OCI-LY3 (cell line): ENCODE data around the gene PLD4.
"Not testable (repeated sequence)": the region's sequence is repeated elsewhere in the genome, so short reads cannot be mapped to it uniquely, and the experiment has no call there.

Experiments used
- H2AFZ ChIP-seq: fragments of 200-600, 300-600 bp; shearing (Covaris generic); 2 replicates; pipeline ENCODE4 v1.6.0; 2014; ENCODE audit warnings: antibody characterized with exemption, low read depth, low read length
- H3K27ac ChIP-seq: fragments of 200-600, 300-600 bp; sonication (generic); 2 replicates; pipeline ENCODE4 v1.5.1; 2014; ENCODE audit warnings: mild to moderate bottlenecking, low read length, moderate library complexity, mixed read lengths
- H3K27me3 ChIP-seq: fragments of 200-600, 300-600 bp; sonication (generic); 2 replicates; pipeline ENCODE4 v1.6.1; 2014; ENCODE audit warnings: low read depth, low read length, mixed read lengths
- H3K36me3 ChIP-seq: fragments of 200-600, 300-600 bp; sonication (generic); replicated peaks from 2 replicates; pipeline ENCODE3; 2014; ENCODE audit warnings: low read depth, low read length, mixed read lengths
- H3K4me1 ChIP-seq: fragments of 300-600, 200-600 bp; sonication (generic); 2 replicates; pipeline ENCODE4 v1.6.1; 2014; ENCODE audit warnings: low read length, mixed read lengths
- H3K4me2 ChIP-seq: fragments of 200-600, 300-600 bp; sonication (generic); 2 replicates; pipeline ENCODE4 v1.6.1; 2014; ENCODE audit warnings: low read length, mixed read lengths
- H3K4me3 ChIP-seq: fragments of 300-600, 200-600 bp; sonication (generic); 2 replicates; pipeline ENCODE4 v1.5.1; 2014; ENCODE audit warnings: antibody characterized with exemption, mild to moderate bottlenecking, low read length, moderate library complexity
- H3K79me2 ChIP-seq: fragments of 300-600, 200-600 bp; shearing (Covaris generic); 2 replicates; pipeline ENCODE4 v1.6.1; 2014; ENCODE audit warnings: mild to moderate bottlenecking, low read length, mixed read lengths
- H3K9ac ChIP-seq: fragments of 300-600, 200-600 bp; shearing (Covaris generic); 2 replicates; pipeline ENCODE4 v1.6.0; 2014; ENCODE audit warnings: mild to moderate bottlenecking, low read length, moderate library complexity
- H3K9me3 ChIP-seq: fragments of 200-600, 300-600 bp; shearing (Covaris generic); 2 replicates; pipeline ENCODE4 v1.6.1; 2014; ENCODE audit warnings: low read length, mixed read lengths; ENCODE audit not compliant: insufficient read depth
- H4K20me1 ChIP-seq: fragments of 200-600, 300-600 bp; sonication (generic); 2 replicates; pipeline ENCODE4 v1.6.1; 2016; ENCODE audit warnings: low read length, mixed read lengths; ENCODE audit not compliant: insufficient read depth
- EZH2phosphoT487 ChIP-seq: fragments of 200-600 bp; shearing (Covaris generic); IDR thresholded peaks from 2 replicates; pipeline ENCODE4 v1.6.1; 2018; ENCODE audit warnings: antibody characterized with exemption, mixed run types, low read depth
- TF ChIP-seq, protein P1 (sequence below): fragments of 200-600, 300-600 bp; sonication (generic); IDR thresholded peaks from 2 replicates; pipeline ENCODE4 v1.5.1; 2014; ENCODE audit warnings: antibody characterized with exemption, low read length, low read depth

Gene PLD4

DNA sequence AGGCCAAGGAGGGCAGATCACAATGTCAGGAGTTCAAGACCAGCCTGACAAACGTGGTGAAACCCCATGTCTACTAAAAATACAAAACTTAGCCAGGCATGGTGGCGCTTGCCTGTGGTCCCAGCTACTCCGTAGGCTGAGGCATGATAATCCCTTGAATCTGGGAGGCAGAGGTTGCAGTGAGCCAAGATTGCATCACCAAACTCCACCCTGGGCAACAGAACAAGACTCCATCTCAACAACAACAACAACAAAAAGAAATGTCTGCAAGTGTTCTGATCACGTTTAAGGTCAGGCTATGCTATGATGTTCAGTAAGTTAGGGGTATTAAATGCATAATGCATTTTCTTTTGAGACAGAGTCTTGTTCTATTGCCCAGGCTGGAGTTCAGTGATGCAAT lies 6.7 kb upstream of the PLD4 start:
- H3K4me2 ChIP-seq: no peak overlapping the region
- H3K9me3 ChIP-seq: peaks cover 11% of the 10 kb centered on the region; the same call in 1 of the 2 replicates
- peaks cover 25% of the 10 kb centered on the region for H3K4me1 ChIP-seq
- H2AFZ ChIP-seq: no peak overlapping the region
- no peak overlapping the region for H3K27ac ChIP-seq
- peaks cover 2% of the 10 kb centered on the region for H3K79me2 ChIP-seq
- H4K20me1 ChIP-seq: no peaks in the 10 kb centered on the region
- no peak for TF ChIP-seq EZH2phosphoT487
- TF ChIP-seq, protein P1, sequence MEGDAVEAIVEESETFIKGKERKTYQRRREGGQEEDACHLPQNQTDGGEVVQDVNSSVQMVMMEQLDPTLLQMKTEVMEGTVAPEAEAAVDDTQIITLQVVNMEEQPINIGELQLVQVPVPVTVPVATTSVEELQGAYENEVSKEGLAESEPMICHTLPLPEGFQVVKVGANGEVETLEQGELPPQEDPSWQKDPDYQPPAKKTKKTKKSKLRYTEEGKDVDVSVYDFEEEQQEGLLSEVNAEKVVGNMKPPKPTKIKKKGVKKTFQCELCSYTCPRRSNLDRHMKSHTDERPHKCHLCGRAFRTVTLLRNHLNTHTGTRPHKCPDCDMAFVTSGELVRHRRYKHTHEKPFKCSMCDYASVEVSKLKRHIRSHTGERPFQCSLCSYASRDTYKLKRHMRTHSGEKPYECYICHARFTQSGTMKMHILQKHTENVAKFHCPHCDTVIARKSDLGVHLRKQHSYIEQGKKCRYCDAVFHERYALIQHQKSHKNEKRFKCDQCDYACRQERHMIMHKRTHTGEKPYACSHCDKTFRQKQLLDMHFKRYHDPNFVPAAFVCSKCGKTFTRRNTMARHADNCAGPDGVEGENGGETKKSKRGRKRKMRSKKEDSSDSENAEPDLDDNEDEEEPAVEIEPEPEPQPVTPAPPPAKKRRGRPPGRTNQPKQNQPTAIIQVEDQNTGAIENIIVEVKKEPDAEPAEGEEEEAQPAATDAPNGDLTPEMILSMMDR: no peak
- no peak overlapping the region for H3K9ac ChIP-seq
- peaks cover 15% of the 10 kb centered on the region for H3K27me3 ChIP-seq
- H3K4me3 ChIP-seq: no peak overlapping the region
- H3K36me3 ChIP-seq: peaks cover 8% of the 10 kb centered on the region

DNA sequence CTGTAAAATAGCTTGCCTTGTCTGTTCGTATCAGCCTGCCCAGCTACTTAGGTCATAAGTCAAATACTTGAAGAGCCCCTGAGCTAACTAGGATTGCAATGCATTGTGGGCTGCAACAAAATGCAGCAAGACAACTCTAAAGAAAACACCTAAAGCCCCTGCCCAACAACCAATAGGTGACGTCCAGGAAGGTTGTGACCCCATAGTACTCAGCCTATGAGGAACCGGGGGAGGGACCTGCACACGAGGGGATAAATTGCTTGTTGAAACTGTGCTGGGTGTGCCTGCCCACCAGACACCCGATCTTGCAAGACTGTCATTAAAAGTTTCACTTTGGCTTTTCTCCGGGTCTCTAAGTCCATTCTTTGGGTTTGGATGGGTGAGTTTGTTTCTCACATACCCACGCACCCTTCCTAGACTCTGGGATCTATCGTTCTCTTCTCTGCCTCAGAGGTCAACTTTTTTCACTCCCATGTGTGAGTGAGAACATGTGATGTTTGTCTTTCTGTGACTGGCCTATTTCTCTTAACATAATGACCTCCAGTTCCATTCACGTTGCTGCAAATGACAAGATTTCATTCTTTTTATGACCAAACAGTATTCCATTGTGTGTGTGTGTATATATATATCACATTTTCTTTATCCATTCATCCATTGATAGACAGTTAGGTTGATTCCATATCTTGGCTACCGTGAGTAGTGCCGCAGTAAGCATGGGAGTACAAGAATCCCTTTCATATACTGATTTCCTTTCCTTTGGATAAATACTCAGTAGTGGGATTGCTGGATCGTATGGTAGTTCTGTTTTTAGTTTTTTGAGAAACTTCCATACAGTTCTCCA lies 5.3 kb upstream of the PLD4 start:
- peak overlapping the region; percentile 45 for H3K4me2 ChIP-seq
- H3K9me3 ChIP-seq: peaks cover 20% of the 10 kb centered on the region; the same call in 1 of the 2 replicates
- H3K27me3 ChIP-seq: peaks cover 15% of the 10 kb centered on the region
- H3K9ac ChIP-seq: peak overlapping the region; percentile 19; the same call in 1 of the 2 replicates
- H3K79me2 ChIP-seq: peaks cover 16% of the 10 kb centered on the region
- peak overlapping the region; percentile 44 for H3K4me3 ChIP-seq
- H3K4me1 ChIP-seq: peaks cover 38% of the 10 kb centered on the region
- H3K36me3 ChIP-seq: peaks cover 18% of the 10 kb centered on the region
- H4K20me1 ChIP-seq, H2AFZ ChIP-seq: not testable (repeated sequence)
- peak overlapping the region; percentile 33 for H3K27ac ChIP-seq

DNA sequence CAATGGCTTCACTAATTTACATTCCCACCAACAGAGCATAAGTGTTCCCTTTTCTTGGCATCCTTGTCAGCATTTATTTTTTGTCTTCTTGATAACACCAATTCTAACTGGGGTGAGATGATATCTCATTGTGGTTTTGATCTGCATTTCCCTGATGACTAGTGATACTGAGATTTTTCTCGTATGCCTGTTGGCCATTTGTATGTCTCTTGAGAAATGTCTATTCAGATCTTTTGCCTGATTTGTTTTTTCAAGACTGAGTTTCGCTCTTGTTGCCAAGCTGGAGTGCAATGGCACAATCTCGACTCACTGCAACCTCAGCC lies 4.7 kb upstream of the PLD4 start:
- Histone ChIP-seq H3K4me2 (peak overlapping the region; percentile 45), H3K79me2 (peaks cover 21% of the 10 kb centered on the region), H3K9me3 (peaks cover 20% of the 10 kb centered on the region; the same call in 1 of the 2 replicates), H3K27me3 (peaks cover 11% of the 10 kb centered on the region), H3K27ac (peak overlapping the region; percentile 33; the same call in 1 of the 2 replicates), H4K20me1 (no peaks in the 10 kb centered on the region), H3K4me1 (peaks cover 43% of the 10 kb centered on the region), H3K9ac (no peak overlapping the region), H3K36me3 (peaks cover 18% of the 10 kb centered on the region), H3K4me3 (peak overlapping the region; percentile 44), H2AFZ (no peak overlapping the region)
- TF ChIP-seq EZH2phosphoT487: no peak
- TF ChIP-seq, protein P1: no peak

DNA sequence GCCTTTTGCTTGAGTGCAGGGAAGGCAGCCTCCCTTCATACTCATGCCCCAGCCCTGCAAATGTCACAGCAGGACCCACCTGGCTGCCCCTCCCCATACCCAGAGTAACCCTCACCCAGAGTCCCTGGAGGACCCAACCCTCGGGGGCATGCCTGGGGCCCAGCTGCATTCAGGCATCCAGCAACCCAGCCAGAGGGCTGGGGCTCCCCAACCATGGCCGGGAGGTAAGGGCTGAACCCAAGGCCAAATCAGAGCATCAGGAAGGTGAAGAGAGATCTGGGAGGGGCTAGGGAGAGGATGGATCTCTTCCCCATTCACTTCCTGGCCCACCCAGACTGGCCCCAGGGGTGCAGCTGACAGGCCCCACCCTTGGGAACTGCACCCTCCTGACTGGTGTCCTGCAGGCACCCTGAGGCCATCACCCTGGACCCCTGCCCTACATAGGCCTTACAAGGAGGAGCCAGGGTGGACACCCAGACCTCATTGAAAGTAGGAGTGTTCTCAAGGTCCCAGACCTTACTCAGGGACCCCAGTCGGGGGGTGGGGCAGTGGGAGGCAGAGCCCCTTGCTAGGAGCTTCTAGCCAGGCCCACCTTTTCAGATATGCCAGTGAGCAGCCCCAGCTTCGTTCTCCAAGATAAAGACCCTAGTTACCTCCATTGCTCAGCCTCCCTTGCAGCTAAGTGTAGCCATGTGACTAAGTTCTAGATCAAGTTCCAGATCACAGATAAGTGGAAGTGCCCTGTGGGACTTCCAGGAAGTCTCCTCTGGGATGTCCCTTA lies 849 bp upstream of the PLD4 start:
- TF ChIP-seq, protein P1: no peak
- TF ChIP-seq EZH2phosphoT487: no peak
- Histone ChIP-seq H3K4me2 (peak overlapping the region; percentile 89), H3K9me3 (peaks cover 20% of the 10 kb centered on the region; the same call in 1 of the 2 replicates), H4K20me1 (peaks cover 14% of the 10 kb centered on the region), H3K4me3 (peak overlapping the region; percentile 80), H3K27ac (peak overlapping the region; percentile 86), H3K27me3 (no peaks in the 10 kb centered on the region), H3K4me1 (peaks cover 74% of the 10 kb centered on the region), H2AFZ (no peak overlapping the region), H3K9ac (peak overlapping the region; percentile 98; the same call in 1 of the 2 replicates), H3K79me2 (peaks cover 59% of the 10 kb centered on the region), H3K36me3 (peaks cover 48% of the 10 kb centered on the region)
